ES-I3 (cell line): Measurements from ENCODE around the gene ZKSCAN1.
"Not testable (repeated sequence)": the region's sequence is repeated elsewhere in the genome, so short reads cannot be mapped to it uniquely, and the experiment has no call there.

Source experiments
- H3K36me3 ChIP-seq: 2 replicates; pipeline ENCODE4 v1.6.1; 2013; ENCODE audit warnings: mild to moderate bottlenecking, low read length, control low read depth, moderate library complexity; ENCODE audit not compliant: insufficient read depth
- H3K4me1 ChIP-seq: 2 replicates; pipeline ENCODE4 v1.6.1; 2013; ENCODE audit warnings: mild to moderate bottlenecking, control low read depth, low read length; ENCODE audit not compliant: insufficient read depth
- H3K9ac ChIP-seq: 2 replicates; pipeline ENCODE4 v1.6.1; 2013; ENCODE audit warnings: low read depth, mild to moderate bottlenecking, low read length, moderate library complexity
- H3K9me3 ChIP-seq: 2 replicates; pipeline ENCODE4 v1.6.1; 2013; ENCODE audit warnings: mild to moderate bottlenecking, low read length, moderate library complexity; ENCODE audit not compliant: control insufficient read depth, insufficient read depth

The ZKSCAN1 gene

GRCh38 chr7:100015232-100016214 lies at the start of gene ZKSCAN1:
Gene ZKSCAN1, plus strand, starts transcription at chr7:100015596. Its CDS starts 7,911 bp downstream, at chr7:100023507.
- peak within 1 kb of the TSS; percentile 96 for H3K9ac ChIP-seq

GRCh38 chr7:99969298-99969697 lies 46.1 kb upstream of the ZKSCAN1 start:
- no peaks in the 10 kb centered on the region for H3K36me3 ChIP-seq
- no peak overlapping the region for H3K9ac ChIP-seq
- H3K4me1 ChIP-seq, result no peaks in the 10 kb centered on the region
- no peaks in the 10 kb centered on the region for H3K9me3 ChIP-seq

More at GRCh38 chr7:100015232-100016214, at the start of gene ZKSCAN1:
- Histone ChIP-seq H3K9me3 (no peaks in the 10 kb centered on the region), H3K4me1 (peaks cover 9% of the 10 kb centered on the region), H3K36me3 (no peaks in the 10 kb centered on the region; the same call in 1 of the 2 replicates)

GRCh38 chr7:99969813-99970212 lies 45.6 kb upstream of the ZKSCAN1 start:
- not testable (repeated sequence) for H3K9me3 ChIP-seq, H3K9ac ChIP-seq, H3K36me3 ChIP-seq, H3K4me1 ChIP-seq

- Histone ChIP-seq H3K9ac (no peak overlapping the region), H3K36me3 (no peaks in the 10 kb centered on the region)
Observed at GRCh38 chr7:99971242-99971641, 44.2 kb upstream of the ZKSCAN1 start.

GRCh38 chr7:99973817-99974216 lies 41.6 kb upstream of the ZKSCAN1 start:
- not testable (repeated sequence) for H3K36me3 ChIP-seq, H3K9ac ChIP-seq, H3K9me3 ChIP-seq, H3K4me1 ChIP-seq

More at GRCh38 chr7:99971242-99971641, 44.2 kb upstream of the ZKSCAN1 start:
- no peaks in the 10 kb centered on the region for H3K9me3 ChIP-seq
- peaks cover 1% of the 10 kb centered on the region; the same call in 1 of the 2 replicates for H3K4me1 ChIP-seq

DNA sequence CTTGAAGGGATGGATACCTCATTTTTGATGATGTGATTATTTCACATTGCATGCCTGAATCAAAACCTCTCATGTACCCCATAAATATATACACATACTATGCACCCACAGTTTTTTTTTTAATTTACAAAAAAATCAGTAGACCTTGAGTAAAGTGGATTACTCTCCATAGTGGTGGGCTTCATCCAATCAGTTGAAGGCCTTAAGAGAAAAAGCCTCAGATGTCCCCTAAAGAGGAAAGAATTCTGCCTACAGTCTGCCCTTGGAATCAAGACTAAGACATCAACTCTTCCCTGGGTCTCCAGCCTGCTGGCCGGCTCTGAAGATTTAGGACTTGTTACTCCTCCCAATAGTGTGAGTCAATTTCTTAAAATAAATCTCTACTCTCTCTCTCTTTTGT lies 40.7 kb upstream of the ZKSCAN1 start:
- Histone ChIP-seq H3K9me3 (no peaks in the 10 kb centered on the region), H3K36me3 (no peaks in the 10 kb centered on the region), H3K4me1 (peaks cover 4% of the 10 kb centered on the region; the same call in 1 of the 2 replicates), H3K9ac (no peak overlapping the region)

DNA sequence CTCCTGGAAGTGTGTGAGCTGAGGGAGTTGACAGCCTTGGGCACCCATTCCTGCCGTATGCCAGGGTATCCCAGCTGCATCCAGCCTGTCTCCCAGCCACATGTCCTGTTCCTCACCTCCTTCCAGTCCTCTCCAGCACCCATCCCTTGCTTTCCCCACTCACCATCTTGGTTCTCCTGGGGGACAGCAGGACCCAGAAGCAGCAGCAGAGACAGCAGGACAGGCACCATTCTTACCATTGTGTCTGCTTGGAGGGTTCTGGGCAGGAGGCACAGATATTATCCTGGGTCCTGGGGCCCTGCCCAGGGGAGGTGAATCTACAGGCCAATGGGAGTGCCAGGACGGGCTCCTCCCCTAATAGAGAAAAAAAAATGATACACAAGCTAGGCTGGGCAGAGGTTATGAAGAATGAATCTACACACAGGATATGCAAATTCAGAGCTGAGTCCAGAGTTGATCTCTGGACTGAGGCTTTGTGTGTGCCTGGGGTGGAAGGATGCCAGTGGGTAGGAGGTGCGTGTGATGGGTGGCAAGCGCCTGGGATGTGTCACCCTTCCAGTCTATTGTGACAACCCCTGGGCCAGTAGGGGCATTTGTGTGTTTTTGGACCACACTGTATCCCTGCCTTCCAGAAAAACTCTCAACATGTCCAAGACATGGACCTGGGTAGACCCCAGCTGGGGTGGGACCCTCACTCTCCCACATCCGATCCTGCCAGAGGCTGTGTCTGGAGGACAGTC lies 39.4 kb upstream of the ZKSCAN1 start, which contains the start of gene AZGP1:
AZGP1 (minus strand) TSS at position 250 of the 740 bp plus-strand sequence; CDS start at position 239, 11 bp downstream.
- peaks cover 4% of the 10 kb centered on the region; the same call in 1 of the 2 replicates for H3K4me1 ChIP-seq
- no peaks in the 10 kb centered on the region for H3K36me3 ChIP-seq
- no peak within 1 kb of the TSS for H3K9ac ChIP-seq
- no peaks in the 10 kb centered on the region for H3K9me3 ChIP-seq

- Histone ChIP-seq H3K9ac (no peak overlapping the region), H3K4me1 (peaks cover 4% of the 10 kb centered on the region; the same call in 1 of the 2 replicates), H3K9me3 (no peaks in the 10 kb centered on the region), H3K36me3 (no peaks in the 10 kb centered on the region)
Observed at GRCh38 chr7:99976626-99977025, 38.8 kb upstream of the ZKSCAN1 start.

- H3K9me3 ChIP-seq, H3K36me3 ChIP-seq, H3K4me1 ChIP-seq, H3K9ac ChIP-seq: not testable (repeated sequence)
Observed at GRCh38 chr7:99979814-99980225, 35.6 kb upstream of the ZKSCAN1 start.

DNA sequence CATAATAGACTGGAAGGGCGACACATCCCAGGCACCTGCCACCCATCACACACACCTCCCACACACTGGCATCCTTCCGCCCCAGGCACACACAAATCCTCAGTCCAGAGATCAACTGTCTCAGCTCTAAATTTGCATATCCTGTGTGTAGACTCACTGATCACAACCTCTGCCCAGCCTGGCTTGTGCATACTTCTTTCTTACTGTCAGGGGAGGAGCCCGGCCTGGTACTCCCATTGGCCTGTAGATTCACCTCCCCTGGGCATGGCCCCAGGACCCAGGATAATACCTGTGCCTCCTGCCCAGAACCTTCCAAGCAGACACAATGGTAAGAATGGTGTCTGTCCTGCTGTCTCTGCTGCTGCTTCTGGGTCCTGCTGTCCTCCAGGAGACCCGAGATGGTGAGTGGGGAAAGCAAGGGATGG lies 34.9 kb upstream of the ZKSCAN1 start:
- not testable (repeated sequence) for H3K36me3 ChIP-seq, H3K9me3 ChIP-seq, H3K4me1 ChIP-seq, H3K9ac ChIP-seq

DNA sequence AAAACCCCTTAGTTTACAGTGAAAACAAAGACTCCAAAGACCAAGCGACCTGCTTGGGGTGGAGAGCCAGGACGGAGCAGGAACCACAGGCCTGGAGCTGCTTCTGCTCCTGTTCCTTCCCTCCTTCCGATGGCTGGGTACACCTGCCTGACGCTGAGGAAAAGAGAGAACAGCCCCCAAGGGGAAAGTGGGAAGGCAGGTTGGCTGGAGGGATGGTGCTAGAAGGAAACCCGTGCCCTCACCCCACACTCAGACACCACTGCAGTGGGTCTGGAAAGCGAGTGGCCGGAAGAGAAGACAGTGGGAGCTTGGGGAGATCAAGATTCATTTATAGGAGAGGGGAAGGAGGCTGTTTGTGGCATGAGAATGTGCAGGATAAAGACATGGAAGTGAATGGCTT lies 34.3 kb upstream of the ZKSCAN1 start:
- not testable (repeated sequence) for H3K9me3 ChIP-seq, H3K9ac ChIP-seq, H3K36me3 ChIP-seq, H3K4me1 ChIP-seq

DNA sequence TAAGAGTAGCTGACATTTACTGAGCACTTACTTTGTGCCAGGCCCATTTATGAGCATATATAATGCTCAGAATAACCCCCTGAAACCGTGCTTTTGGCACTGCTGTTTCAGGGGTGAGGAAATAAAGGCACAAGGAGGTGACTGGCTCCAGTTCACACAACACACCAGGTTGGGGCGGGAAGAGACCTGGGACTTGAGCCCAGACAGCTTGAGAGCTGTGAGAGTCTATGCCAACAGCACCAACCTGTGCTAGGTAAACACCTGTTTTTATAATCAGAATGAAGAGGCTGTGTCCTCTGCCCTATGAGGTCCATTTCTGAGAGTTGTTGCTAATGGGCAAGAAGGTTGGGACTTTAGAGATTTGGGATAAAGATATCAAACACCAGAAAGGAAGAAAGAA lies 30.8 kb upstream of the ZKSCAN1 start:
- Histone ChIP-seq H3K9me3 (no peaks in the 10 kb centered on the region), H3K9ac (no peak overlapping the region)

DNA sequence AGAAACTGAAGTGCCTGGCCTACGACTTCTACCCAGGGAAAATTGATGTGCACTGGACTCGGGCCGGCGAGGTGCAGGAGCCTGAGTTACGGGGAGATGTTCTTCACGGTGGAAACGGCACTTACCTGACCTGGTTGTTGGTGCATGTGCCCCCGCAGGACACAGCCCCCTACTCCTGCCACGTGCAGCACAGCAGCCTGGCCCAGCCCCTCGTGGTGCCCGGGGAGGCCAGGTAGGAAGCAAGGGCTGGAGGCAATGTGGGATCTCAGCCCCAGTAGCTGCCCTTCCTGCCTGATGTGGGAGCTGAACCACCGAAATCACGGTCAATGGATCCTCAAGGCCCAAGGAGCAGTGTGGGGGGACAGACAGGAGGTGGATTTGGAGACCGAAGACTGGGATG lies 28.1 kb upstream of the ZKSCAN1 start:
- not testable (repeated sequence) for H3K9me3 ChIP-seq, H3K4me1 ChIP-seq, H3K9ac ChIP-seq, H3K36me3 ChIP-seq

More for the DNA sequence above, 30.8 kb upstream of the ZKSCAN1 start:
- no peaks in the 10 kb centered on the region for H3K36me3 ChIP-seq
- no peaks in the 10 kb centered on the region for H3K4me1 ChIP-seq

- no peak overlapping the region for H3K9ac ChIP-seq
- no peaks in the 10 kb centered on the region for H3K9me3 ChIP-seq
- H3K4me1 ChIP-seq, result no peaks in the 10 kb centered on the region
- no peaks in the 10 kb centered on the region for H3K36me3 ChIP-seq
Observed at GRCh38 chr7:99987846-99988245, 27.6 kb upstream of the ZKSCAN1 start.
